Endothelial cell of umbilical vein (primary cell): Measurements from ENCODE around the gene OR5K2. TPM values are rescaled to one million over a fixed set of nuclear protein-coding genes. Genes with fewer than 3 reads are reported as not detected.

Source experiments
- BruUV-seq: library from RNA; stranded (reverse); fragments of 400-500 nt; replicated peaks from 2 replicates; lab custom pipeline; 2021; lab: Mats Ljungman, UMichigan
- CTCF ChIA-PET: fragments of 300-600, 350-600 bp; sonication (Branson Sonifier 250); formaldehyde crosslinking; loops from one replicate; lab custom pipeline; 2021; ENCODE audit warnings: antibody characterized with exemption, inconsistent platforms; lab: Charles Lee
- POLR2A ChIA-PET: fragments of 300-600, 350-600 bp; sonication (Branson Sonifier 250); formaldehyde crosslinking; loops from one replicate; lab custom pipeline; 2021; ENCODE audit warnings: antibody characterized with exemption, inconsistent platforms; lab: Charles Lee
- DNase-seq: peaks from one replicate; pipeline ENCODE4 v3.0.0-alpha.2; 2011; ENCODE audit warnings: low read depth, low spot score
- FAIRE-seq: peaks from 2 replicates; lab custom pipeline; 2011; peaks lifted over from hg19 to GRCh38; lab: Jason Lieb, UNC
- H2AFZ ChIP-seq: 2 replicates; pipeline ENCODE4 v1.6.0; 2012; ENCODE audit warnings: low read depth, low read length, control low read depth, inconsistent platforms
- H3K27ac ChIP-seq: 2 replicates; pipeline ENCODE4 v1.5.1; 2011; ENCODE audit warnings: low read depth, mild to moderate bottlenecking, control low read depth, low read length, moderate library complexity; ENCODE audit not compliant: insufficient read depth
- H3K27me3 ChIP-seq, 2 experiments: 2 replicates each; pipeline versions ENCODE4 v1.6.0 to v1.6.1; 2011; ENCODE audit warnings: low read length in 2 of 2, mixed read lengths in 1 of 2; ENCODE audit not compliant: control insufficient read depth in 2 of 2, insufficient read depth in 2 of 2
- H3K36me3 ChIP-seq, 2 experiments: 2 replicates in 1 of 2; 3 replicates in 1 of 2; pipeline ENCODE4 v1.5.1; 2011; ENCODE audit warnings: low read length in 2 of 2, mild to moderate bottlenecking in 1 of 2, moderate library complexity in 1 of 2; ENCODE audit not compliant: control insufficient read depth in 2 of 2, insufficient read depth in 2 of 2; ENCODE audit errors: extremely low read depth in 1 of 2
- H3K4me1 ChIP-seq: 3 replicates; pipeline ENCODE4 v1.5.1; 2011; ENCODE audit warnings: mild to moderate bottlenecking, low read length; ENCODE audit not compliant: control insufficient read depth, insufficient read depth; ENCODE audit errors: extremely low read depth
- H3K4me2 ChIP-seq: 2 replicates; pipeline ENCODE4 v1.6.1; 2011; ENCODE audit warnings: low read length, control low read depth, mixed read lengths; ENCODE audit not compliant: insufficient read depth
- H3K4me3 ChIP-seq, 3 experiments: fragments of 200-600 bp in 1 of 3; sonication (generic), shearing (Covaris generic) in 1 of 3; replicated peaks in 1 of 3; 2 replicates each; pipeline ENCODE4 v1.5.1; 2011 to 2016; ENCODE audit warnings: control low read depth in 3 of 3, low read length in 3 of 3, mild to moderate bottlenecking in 2 of 3, inconsistent platforms in 1 of 3, low read depth in 1 of 3, moderate library complexity in 1 of 3; ENCODE audit not compliant: insufficient read depth in 1 of 3
- H3K79me2 ChIP-seq: 2 replicates; pipeline ENCODE4 v1.6.0; 2012; ENCODE audit warnings: low read length, inconsistent platforms; ENCODE audit not compliant: control insufficient read depth, insufficient read depth
- H3K9ac ChIP-seq: replicated peaks from 2 replicates; pipeline ENCODE3; 2011; ENCODE audit warnings: low read length, control low read depth; ENCODE audit not compliant: insufficient read depth; ENCODE audit errors: extremely low read depth
- H3K9me1 ChIP-seq: replicated peaks from 3 replicates; pipeline ENCODE4 v1.6.0; 2011; ENCODE audit warnings: mild to moderate bottlenecking, low read length; ENCODE audit not compliant: control insufficient read depth, insufficient read depth; ENCODE audit errors: extremely low read depth
- H3K9me3 ChIP-seq: replicated peaks from 2 replicates; pipeline ENCODE4 v1.5.1; 2012; ENCODE audit warnings: low read length, inconsistent platforms; ENCODE audit not compliant: control insufficient read depth, insufficient read depth
- H4K20me1 ChIP-seq: replicated peaks from 2 replicates; pipeline ENCODE3; 2011; ENCODE audit warnings: mild to moderate bottlenecking, low read length; ENCODE audit not compliant: control insufficient read depth, insufficient read depth; ENCODE audit errors: extremely low read depth
- CTCF ChIP-seq, 2 donors: IDR thresholded peaks; 1 replicate in 1 of 2; 2 replicates in 1 of 2; pipeline ENCODE4 v1.5.1; 2011; ENCODE audit warnings: low read length in 2 of 2, mild to moderate bottlenecking in 2 of 2, moderate library complexity in 2 of 2, control low read depth in 1 of 2, inconsistent platforms in 1 of 2, low read depth in 1 of 2; ENCODE audit not compliant: insufficient read depth in 1 of 2; ENCODE audit errors: extremely low read depth in 1 of 2
- EZH2 ChIP-seq: IDR thresholded peaks from 2 replicates; pipeline ENCODE4 v1.6.1; 2012; ENCODE audit warnings: borderline replicate concordance, low read depth, mild to moderate bottlenecking, moderate library complexity, low read length, inconsistent platforms; ENCODE audit not compliant: severe bottlenecking
- FOS ChIP-seq: IDR thresholded peaks from 2 replicates; pipeline ENCODE4 v1.6.1; 2011; ENCODE audit warnings: mild to moderate bottlenecking, low read length, moderate library complexity, borderline replicate concordance; ENCODE audit not compliant: insufficient read depth
- GATA2 ChIP-seq: IDR thresholded peaks from 2 replicates; pipeline ENCODE4 v1.7.0; 2011; ENCODE audit warnings: low read depth, mild to moderate bottlenecking, moderate library complexity, mixed read lengths, low read length; ENCODE audit not compliant: insufficient read length, insufficient read depth
- JUN ChIP-seq: IDR thresholded peaks from 2 replicates; pipeline ENCODE4 v1.6.1; 2011; ENCODE audit warnings: borderline replicate concordance, low read depth; ENCODE audit not compliant: insufficient read length, insufficient read depth
- MYC ChIP-seq: IDR thresholded peaks from one replicate; pipeline ENCODE4 v1.6.1; 2011; ENCODE audit warnings: mild to moderate bottlenecking, low read depth, low read length
- POLR2A ChIP-seq: IDR thresholded peaks from 2 replicates; pipeline ENCODE4 v1.6.1; 2012; ENCODE audit warnings: low read depth, mild to moderate bottlenecking, control low read depth, low read length
- POLR2AphosphoS5 ChIP-seq: IDR thresholded peaks from 2 replicates; pipeline ENCODE4 v1.6.1; 2012; ENCODE audit warnings: low read depth, mild to moderate bottlenecking, control low read depth, low read length, moderate library complexity; ENCODE audit not compliant: insufficient read depth
- dilution Hi-C: fragments of 300-500 bp; cut with MboI; formaldehyde crosslinking; loops from one replicate; pipeline ENCODE4 v1.15.0; 2019; ENCODE audit warnings: low sequenced_read_pairs; ENCODE audit not compliant: extremely low pct_ligation_motif_present
- intact Hi-C: fragments of 100-400 bp; cut with micrococcal nuclease; formaldehyde crosslinking; loops from one replicate; pipeline ENCODE4 v1.10.0; 2022
- polyA plus RNA-seq, 4 experiments: library from polyadenylated mRNA; depleted of rRNA in 3 of 4; stranded (reverse) in 3 of 4; unstranded in 1 of 4; fragments of >200 nt; gene quantifications; 2 replicates each; pipeline versions ENCODE4 v1.2.1 to v1.2.3, GENCODE V29; 2011 to 2012; ENCODE audit warnings: missing spikeins in 1 of 4
- total RNA-seq: library from RNA; stranded (reverse); gene quantifications from 2 replicates; pipeline ENCODE4 v1.2.3, GENCODE V29; 2021
- TF ChIP-seq, protein P1 (sequence below): IDR thresholded peaks from 2 replicates; pipeline ENCODE4 v1.6.1; 2011; ENCODE audit not compliant: insufficient read depth, insufficient read length

The OR5K2 gene
- total and polyA plus RNA-seq, 2 donors (not counting 3 experiments of a cell fraction or from before 2014, with no cell fraction given) = not detected

GRCh38 chr3:98525494-98525893 lies 28.0 kb downstream of the OR5K2 start:
- H2AFZ ChIP-seq = no peak overlapping the region

More at GRCh38 chr3:98525494-98525893, 28.0 kb downstream of the OR5K2 start:
- Histone ChIP-seq H3K4me3 (no peak overlapping the region), H3K36me3 (peaks cover 0 to 3% of the 10 kb centered on the region in 2 experiments), H3K27me3 (peaks cover 3 to 8% of the 10 kb centered on the region in 2 experiments), H3K4me2 (no peak overlapping the region), H3K9me3 (no peaks in the 10 kb centered on the region), H3K27ac (no peak overlapping the region), H3K4me1 (peaks cover 13% of the 10 kb centered on the region), H3K79me2 (peaks cover 18% of the 10 kb centered on the region), H4K20me1 (peaks cover 5% of the 10 kb centered on the region), H3K9ac (no peak overlapping the region), H3K9me1 (no peaks in the 10 kb centered on the region)
- POLR2A ChIA-PET = no interaction called here
- CTCF ChIA-PET = no interaction called here
- FAIRE-seq = no peak
- no peak for DNase-seq
- intact Hi-C loops (loop anchor here (10.0 kb wide), 1 partner anchor 761 kb away; the partner anchor contains the start of gene ARL6), dilution Hi-C loops (no loop called here)
- no peak for TF ChIP-seq JUN
- TF ChIP-seq GATA2 = no peak
- no peak for TF ChIP-seq POLR2AphosphoS5
- no peak for TF ChIP-seq EZH2
- TF ChIP-seq, protein P1, sequence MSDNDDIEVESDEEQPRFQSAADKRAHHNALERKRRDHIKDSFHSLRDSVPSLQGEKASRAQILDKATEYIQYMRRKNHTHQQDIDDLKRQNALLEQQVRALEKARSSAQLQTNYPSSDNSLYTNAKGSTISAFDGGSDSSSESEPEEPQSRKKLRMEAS = no peak
- no peak for TF ChIP-seq FOS
- TF ChIP-seq CTCF (IDR thresholded peaks at IDR 0.05; ENCODE audit: extremely low read depth in 1 of 2, insufficient read depth in 1 of 2, low read depth in 1 of 2, low read length in 2 of 2) = no peak
- TF ChIP-seq MYC = no peak
- TF ChIP-seq POLR2A = no peak
- no TSS peak for BruUV-seq
